Fibroblast of lung (primary cell): ENCODE measurements around the gene B3GALT5. TPM values are rescaled to one million over a fixed set of nuclear protein-coding genes. Genes with fewer than 3 reads are reported as not detected.

Source experiments
- DNase-seq, 2 donors: peaks; one replicate each; pipeline versions ENCODE4 v3.0.0 to v3.0.0-alpha.2; 2010; ENCODE audit warnings: low read depth in 2 of 2
- H2AFZ ChIP-seq: 2 replicates; pipeline ENCODE4 v1.5.1; 2012; ENCODE audit warnings: low read length, control low read depth, inconsistent platforms
- H3K27ac ChIP-seq: 2 replicates; pipeline ENCODE4 v1.5.1; 2011; ENCODE audit warnings: low read length, control low read depth; ENCODE audit not compliant: insufficient read depth
- H3K27me3 ChIP-seq: 2 replicates; pipeline ENCODE4 v1.5.1; 2011; ENCODE audit warnings: mild to moderate bottlenecking, low read length; ENCODE audit not compliant: control insufficient read depth, insufficient read depth
- H3K36me3 ChIP-seq: 2 replicates; pipeline ENCODE4 v1.5.1; 2011; ENCODE audit warnings: low read length; ENCODE audit not compliant: control insufficient read depth, insufficient read depth
- H3K4me1 ChIP-seq: 2 replicates; pipeline ENCODE4 v1.5.1; 2011; ENCODE audit warnings: low read length; ENCODE audit not compliant: control insufficient read depth, insufficient read depth; ENCODE audit errors: extremely low read depth
- H3K4me2 ChIP-seq: 2 replicates; pipeline ENCODE4 v1.5.1; 2011; ENCODE audit warnings: low read length, control low read depth; ENCODE audit not compliant: insufficient read depth; ENCODE audit errors: extremely low read depth
- H3K4me3 ChIP-seq, 4 experiments: fragments of 200-600 bp in 1 of 4; sonication (generic) in 1 of 4; replicated peaks in 1 of 4; 2 replicates each; pipeline ENCODE4 v1.5.1; 2011 to 2016; ENCODE audit warnings: low read length in 4 of 4, low read depth in 3 of 4, mild to moderate bottlenecking in 3 of 4, control low read depth in 2 of 4, inconsistent platforms in 1 of 4, mixed read lengths in 1 of 4; ENCODE audit not compliant: insufficient read depth in 1 of 4; ENCODE audit errors: control extremely low read depth in 1 of 4
- H3K79me2 ChIP-seq: 2 replicates; pipeline ENCODE4 v1.5.1; 2012; ENCODE audit warnings: mild to moderate bottlenecking, low read length, inconsistent platforms; ENCODE audit not compliant: control insufficient read depth, insufficient read depth
- H3K9ac ChIP-seq: 2 replicates; pipeline ENCODE4 v1.5.1; 2011; ENCODE audit warnings: mild to moderate bottlenecking, low read length, control low read depth; ENCODE audit not compliant: insufficient read depth
- H3K9me3 ChIP-seq: 2 replicates; pipeline ENCODE4 v1.5.1; 2012; ENCODE audit warnings: low read depth, low read length; ENCODE audit not compliant: control insufficient read depth, insufficient read depth
- H4K20me1 ChIP-seq: 2 replicates; pipeline ENCODE4 v1.5.1; 2011; ENCODE audit warnings: low read length; ENCODE audit not compliant: control insufficient read depth, insufficient read depth; ENCODE audit errors: extremely low read depth
- EZH2 ChIP-seq: IDR thresholded peaks from 2 replicates; pipeline ENCODE4 v1.5.1; 2012; ENCODE audit warnings: low read length, control low read depth, mild to moderate bottlenecking; ENCODE audit errors: missing control alignments
- polyA plus RNA-seq, 2 donors: library from polyadenylated mRNA; depleted of rRNA in 1 of 2; stranded (reverse) in 1 of 2; unstranded in 1 of 2; fragments of >200 nt; gene quantifications; 2 replicates each; pipeline ENCODE4 v1.2.1, GENCODE V29; 2011 to 2012; ENCODE audit warnings: missing spikeins in 1 of 2
- total RNA-seq: library from RNA; depleted of rRNA; stranded (reverse); fragments of >200 nt; gene quantifications from 2 replicates; pipeline ENCODE4 v1.2.1, GENCODE V29; 2014
- TF ChIP-seq, protein P1 (sequence below), 2 donors: IDR thresholded peaks in 1 of 2; conservative IDR thresholded peaks in 1 of 2; 1 replicate in 1 of 2; 2 replicates in 1 of 2; pipeline ENCODE4 v1.5.1; 2011 to 2012; ENCODE audit warnings: low read length in 2 of 2, control low read depth in 1 of 2, inconsistent platforms in 1 of 2, low read depth in 1 of 2, mild to moderate bottlenecking in 1 of 2

Gene B3GALT5
- total and polyA plus RNA-seq, 2 donors (not counting 1 experiment from before 2014, with no cell fraction given): under 0.01 TPM

DNA sequence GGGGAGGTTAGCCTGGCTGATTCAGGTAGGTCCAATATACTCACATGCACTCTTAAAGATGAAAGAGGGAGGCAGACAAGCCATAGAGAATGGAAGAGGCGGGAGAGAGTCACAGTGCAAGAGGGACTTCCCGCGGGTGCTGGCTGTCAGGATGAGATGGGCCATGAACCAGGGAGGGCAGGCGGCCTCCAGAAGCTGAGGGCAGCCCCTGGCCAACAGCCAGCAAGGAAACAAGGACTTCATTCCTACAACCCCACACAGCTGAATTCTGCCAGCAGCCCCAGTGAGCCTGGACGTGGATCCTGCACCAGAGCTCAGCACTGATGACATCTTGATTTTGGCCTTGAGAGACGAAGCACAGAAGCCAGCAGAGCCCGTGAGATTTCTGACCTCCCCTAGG is 15.1 kb upstream of the B3GALT5 start:
- H3K27ac ChIP-seq: no peak overlapping the region
- H3K4me3 ChIP-seq: no peak overlapping the region
- H3K36me3 ChIP-seq: no peaks in the 10 kb centered on the region
- no peak for DNase-seq
- no peaks in the 10 kb centered on the region for H3K9me3 ChIP-seq
- no peaks in the 10 kb centered on the region for H3K4me1 ChIP-seq
- TF ChIP-seq EZH2: no peak
- TF ChIP-seq, protein P1, sequence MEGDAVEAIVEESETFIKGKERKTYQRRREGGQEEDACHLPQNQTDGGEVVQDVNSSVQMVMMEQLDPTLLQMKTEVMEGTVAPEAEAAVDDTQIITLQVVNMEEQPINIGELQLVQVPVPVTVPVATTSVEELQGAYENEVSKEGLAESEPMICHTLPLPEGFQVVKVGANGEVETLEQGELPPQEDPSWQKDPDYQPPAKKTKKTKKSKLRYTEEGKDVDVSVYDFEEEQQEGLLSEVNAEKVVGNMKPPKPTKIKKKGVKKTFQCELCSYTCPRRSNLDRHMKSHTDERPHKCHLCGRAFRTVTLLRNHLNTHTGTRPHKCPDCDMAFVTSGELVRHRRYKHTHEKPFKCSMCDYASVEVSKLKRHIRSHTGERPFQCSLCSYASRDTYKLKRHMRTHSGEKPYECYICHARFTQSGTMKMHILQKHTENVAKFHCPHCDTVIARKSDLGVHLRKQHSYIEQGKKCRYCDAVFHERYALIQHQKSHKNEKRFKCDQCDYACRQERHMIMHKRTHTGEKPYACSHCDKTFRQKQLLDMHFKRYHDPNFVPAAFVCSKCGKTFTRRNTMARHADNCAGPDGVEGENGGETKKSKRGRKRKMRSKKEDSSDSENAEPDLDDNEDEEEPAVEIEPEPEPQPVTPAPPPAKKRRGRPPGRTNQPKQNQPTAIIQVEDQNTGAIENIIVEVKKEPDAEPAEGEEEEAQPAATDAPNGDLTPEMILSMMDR (conservative IDR thresholded peaks at IDR 0.05 in 1 of 2, IDR thresholded peaks at IDR 0.05 in 1 of 2; ENCODE audit: low read depth in 1 of 2, low read length in 2 of 2): no peak
- no peak overlapping the region for H3K9ac ChIP-seq
- H4K20me1 ChIP-seq: no peaks in the 10 kb centered on the region
- no peak overlapping the region for H3K4me2 ChIP-seq
- H2AFZ ChIP-seq: no peak overlapping the region
- no peaks in the 10 kb centered on the region for H3K79me2 ChIP-seq
- H3K27me3 ChIP-seq: peaks cover 2% of the 10 kb centered on the region

DNA sequence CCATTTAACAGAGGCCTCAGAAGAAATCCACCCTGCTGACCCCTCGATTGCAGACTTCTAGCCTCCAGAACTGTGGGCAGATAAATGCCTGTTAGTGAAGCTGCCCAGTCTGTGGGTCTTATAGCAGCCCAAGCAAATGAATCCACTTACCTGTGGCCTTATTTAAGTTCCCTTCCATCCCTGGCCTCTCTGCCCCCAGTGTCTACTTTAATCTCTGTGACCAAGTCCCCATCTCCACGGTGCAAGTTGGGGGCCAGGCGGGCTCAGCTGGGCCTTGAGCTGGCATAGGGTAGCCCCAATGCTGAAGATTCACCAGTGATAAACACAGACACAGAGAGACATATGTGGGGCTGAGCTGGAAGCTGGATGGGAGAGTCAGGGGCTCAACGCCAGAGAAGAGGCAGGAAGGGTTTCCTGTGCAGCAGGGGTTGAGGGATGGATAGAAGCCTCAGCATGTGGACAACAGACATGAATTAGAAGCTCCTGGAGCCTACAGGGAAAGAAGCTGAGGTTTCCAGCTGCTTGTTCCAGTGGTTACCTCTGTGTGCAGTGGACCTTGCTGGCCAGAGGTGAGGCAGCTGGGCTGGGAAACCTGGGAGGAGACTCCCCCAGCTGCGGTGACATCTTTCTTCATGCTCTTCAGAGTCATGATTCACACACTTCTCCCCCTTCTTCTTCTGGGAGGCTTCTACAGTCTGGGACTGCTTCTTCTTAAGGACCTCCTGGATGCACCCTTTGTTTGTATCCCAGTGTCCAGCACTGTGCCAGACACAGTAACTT is 13.4 kb upstream of the B3GALT5 start:
- Histone ChIP-seq H3K9ac (no peak overlapping the region), H2AFZ (no peak overlapping the region), H4K20me1 (no peaks in the 10 kb centered on the region), H3K79me2 (no peaks in the 10 kb centered on the region), H3K36me3 (no peaks in the 10 kb centered on the region), H3K9me3 (no peaks in the 10 kb centered on the region), H3K4me1 (no peaks in the 10 kb centered on the region), H3K27me3 (peaks cover 2% of the 10 kb centered on the region), H3K4me3 (no peak overlapping the region), H3K27ac (no peak overlapping the region), H3K4me2 (no peak overlapping the region)
- TF ChIP-seq, protein P1 (conservative IDR thresholded peaks at IDR 0.05 in 1 of 2, IDR thresholded peaks at IDR 0.05 in 1 of 2; ENCODE audit: low read depth in 1 of 2, low read length in 2 of 2): no peak
- no peak for TF ChIP-seq EZH2
- DNase-seq: no peak

DNA sequence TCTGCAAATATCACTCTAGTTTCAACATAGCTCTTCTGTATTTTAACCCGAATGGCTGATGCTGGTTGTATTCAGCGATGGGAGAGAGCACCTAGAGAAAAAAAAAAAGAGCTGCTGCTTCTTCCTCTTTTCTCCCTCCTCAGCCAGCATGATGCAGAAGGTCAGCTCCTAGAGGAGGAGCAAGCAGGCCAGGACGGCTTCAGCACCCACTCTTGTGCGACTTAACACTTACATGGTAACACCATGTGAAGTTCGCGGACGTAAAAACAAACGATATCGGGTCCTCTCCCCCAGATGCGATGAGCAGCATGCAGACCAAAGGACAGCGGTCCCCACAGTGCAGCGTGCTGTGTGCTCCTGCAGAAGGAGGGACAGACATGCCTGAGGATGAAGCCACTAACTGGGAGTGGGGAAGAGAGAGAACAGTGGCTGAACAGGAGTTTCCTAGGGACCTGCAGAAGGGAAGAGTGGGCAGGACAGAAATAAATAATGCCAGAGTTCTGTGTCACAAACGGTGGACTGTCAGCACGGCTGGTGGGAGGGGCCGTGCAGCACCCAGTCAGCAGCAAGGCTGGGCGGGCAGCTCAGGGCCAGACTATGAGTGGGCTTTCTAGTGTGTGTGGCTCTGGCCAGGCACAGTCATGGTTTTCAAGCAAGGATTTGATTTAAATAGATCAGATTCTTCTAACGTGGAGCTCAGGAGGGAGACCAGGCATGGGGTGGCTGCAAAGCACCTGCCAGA is 11.4 kb upstream of the B3GALT5 start:
- peak in 1 of 2 donors; percentile 50 for DNase-seq

More for the DNA sequence above, 11.4 kb upstream of the B3GALT5 start:
- no peak overlapping the region for H3K4me2 ChIP-seq
- peaks cover 2% of the 10 kb centered on the region for H3K27me3 ChIP-seq
- no peaks in the 10 kb centered on the region for H4K20me1 ChIP-seq
- no peak for TF ChIP-seq EZH2
- H3K4me3 ChIP-seq: no peak overlapping the region
- H3K27ac ChIP-seq: no peak overlapping the region
- H3K79me2 ChIP-seq: no peaks in the 10 kb centered on the region
- H3K4me1 ChIP-seq: no peaks in the 10 kb centered on the region
- no peaks in the 10 kb centered on the region for H3K9me3 ChIP-seq
- no peaks in the 10 kb centered on the region for H3K36me3 ChIP-seq
- H3K9ac ChIP-seq: no peak overlapping the region
- no peak overlapping the region for H2AFZ ChIP-seq
